ENCODE data around the gene NAA15.
"Not testable (repeated sequence)": the region's sequence is repeated elsewhere in the genome, so short reads cannot be mapped to it uniquely, and the experiment has no call there.

Gene NAA15

GRCh38 chr4:139295942-139296299 is 5.4 kb upstream of the NAA15 start:
- in situ Hi-C loops (cut with HindIII; ENCODE audit: low sequenced_read_pairs): no loop called here

- in situ Hi-C loops (cut with HindIII; ENCODE audit: low sequenced_read_pairs): no loop called here
These were observed 4.3 kb upstream of the NAA15 start for GRCh38 chr4:139297001-139297410.

- in situ Hi-C loops (cut with HindIII; ENCODE audit: low sequenced_read_pairs): no loop called here
These were observed 1.8 kb upstream of the NAA15 start for GRCh38 chr4:139299536-139299935.

- in situ Hi-C loops (cut with HindIII; ENCODE audit: low sequenced_read_pairs): loop anchor here (10.0 kb wide), 1 partner anchor 266 kb away; no protein-coding TSS in a partner anchor
These were observed 733 bp upstream of the NAA15 start for GRCh38 chr4:139300431-139301112.

- in situ Hi-C loops (cut with HindIII; ENCODE audit: low sequenced_read_pairs): loop anchor here (10.0 kb wide), 1 partner anchor 267 kb away; no protein-coding TSS in a partner anchor
These were observed 711 bp downstream of the NAA15 start, which contains the start of gene NDUFC1 for GRCh38 chr4:139301821-139302611. Gene NDUFC1, minus strand, starts transcription at chr4:139302477. Its CDS starts 6,679 bp downstream, at chr4:139295798.

GRCh38 chr4:139304920-139305319 is 3.6 kb downstream of the NAA15 start:
- in situ Hi-C loops (cut with HindIII; ENCODE audit: low sequenced_read_pairs): loop anchor here (10.0 kb wide), 1 partner anchor 270 kb away; no protein-coding TSS in a partner anchor

GRCh38 chr4:139311909-139312308 is 10.6 kb downstream of the NAA15 start:
- in situ Hi-C loops (cut with HindIII; ENCODE audit: low sequenced_read_pairs): no loop called here

- in situ Hi-C loops (cut with HindIII; ENCODE audit: low sequenced_read_pairs): no loop called here
These were observed 11.4 kb downstream of the NAA15 start for GRCh38 chr4:139312552-139313332.

- in situ Hi-C loops (cut with HindIII; ENCODE audit: low sequenced_read_pairs): not testable (repeated sequence)
These were observed 12.1 kb downstream of the NAA15 start for GRCh38 chr4:139313414-139313813.

GRCh38 chr4:139314047-139314800 is 12.9 kb downstream of the NAA15 start:
- in situ Hi-C loops (cut with HindIII; ENCODE audit: low sequenced_read_pairs): no loop called here

GRCh38 chr4:139315221-139315675 is 13.9 kb downstream of the NAA15 start:
- in situ Hi-C loops (cut with HindIII; ENCODE audit: low sequenced_read_pairs): no loop called here

- in situ Hi-C loops (cut with HindIII; ENCODE audit: low sequenced_read_pairs): no loop called here
These were observed 15.4 kb downstream of the NAA15 start for GRCh38 chr4:139316733-139317132.

GRCh38 chr4:139317635-139318034 is 16.3 kb downstream of the NAA15 start:
- in situ Hi-C loops (cut with HindIII; ENCODE audit: low sequenced_read_pairs): no loop called here

- in situ Hi-C loops (cut with HindIII; ENCODE audit: low sequenced_read_pairs): no loop called here
These were observed 18.3 kb downstream of the NAA15 start for GRCh38 chr4:139319571-139319970.

- in situ Hi-C loops (cut with HindIII; ENCODE audit: low sequenced_read_pairs): not testable (repeated sequence)
These were observed 20.8 kb downstream of the NAA15 start for GRCh38 chr4:139322070-139322469.

- in situ Hi-C loops (cut with HindIII; ENCODE audit: low sequenced_read_pairs): not testable (repeated sequence)
These were observed 21.2 kb downstream of the NAA15 start for GRCh38 chr4:139322541-139322940.

- in situ Hi-C loops (cut with HindIII; ENCODE audit: low sequenced_read_pairs): no loop called here
These were observed 23.3 kb downstream of the NAA15 start for GRCh38 chr4:139324620-139325019.

GRCh38 chr4:139329665-139330200 is 28.4 kb downstream of the NAA15 start:
- in situ Hi-C loops (cut with HindIII; ENCODE audit: low sequenced_read_pairs): no loop called here

- in situ Hi-C loops (cut with HindIII; ENCODE audit: low sequenced_read_pairs): no loop called here
These were observed 29.0 kb downstream of the NAA15 start for GRCh38 chr4:139330283-139330682.

- in situ Hi-C loops (cut with HindIII; ENCODE audit: low sequenced_read_pairs): no loop called here
These were observed 29.9 kb downstream of the NAA15 start for GRCh38 chr4:139331185-139331584.
